GM19035 (cell line): ENCODE data around the gene BNIP5.

Source experiments
- ATAC-seq: cut with Tn5 transposase; IDR thresholded peaks from one replicate; pipeline ENCODE4 v1.9.1; 2021; ENCODE audit not compliant: unreplicated experiment

Gene BNIP5, protein sequence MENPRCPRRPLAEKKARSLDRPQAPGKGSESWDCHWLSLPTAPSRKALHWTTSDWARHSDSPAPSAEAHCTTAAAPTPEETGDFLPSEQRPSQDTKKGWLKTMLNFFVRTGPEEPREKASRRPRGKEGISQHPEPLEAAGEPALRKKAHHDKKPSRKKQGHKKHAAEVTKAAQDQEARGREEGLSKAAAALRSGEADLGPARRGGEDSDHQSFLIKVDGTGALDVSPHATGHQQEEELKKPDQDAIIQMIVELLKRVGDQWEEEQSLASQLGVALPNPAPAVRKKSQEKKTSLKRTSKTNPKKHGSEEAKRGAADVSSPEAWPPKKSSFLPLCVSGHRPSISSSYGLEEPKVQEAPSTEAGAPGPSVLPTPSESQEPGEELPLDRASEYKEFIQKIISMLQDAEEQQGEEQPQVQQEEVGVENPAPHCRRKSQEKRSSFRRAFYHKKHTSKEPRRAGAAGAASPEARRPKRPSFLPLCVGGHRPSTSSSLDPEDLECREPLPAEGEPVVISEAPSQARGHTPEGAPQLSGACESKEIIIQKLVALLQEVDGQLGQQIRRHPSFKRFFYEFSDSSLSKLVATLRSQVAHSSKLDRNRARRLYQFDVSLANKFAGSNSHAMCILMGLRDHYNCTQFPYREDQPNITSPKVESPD

DNA sequence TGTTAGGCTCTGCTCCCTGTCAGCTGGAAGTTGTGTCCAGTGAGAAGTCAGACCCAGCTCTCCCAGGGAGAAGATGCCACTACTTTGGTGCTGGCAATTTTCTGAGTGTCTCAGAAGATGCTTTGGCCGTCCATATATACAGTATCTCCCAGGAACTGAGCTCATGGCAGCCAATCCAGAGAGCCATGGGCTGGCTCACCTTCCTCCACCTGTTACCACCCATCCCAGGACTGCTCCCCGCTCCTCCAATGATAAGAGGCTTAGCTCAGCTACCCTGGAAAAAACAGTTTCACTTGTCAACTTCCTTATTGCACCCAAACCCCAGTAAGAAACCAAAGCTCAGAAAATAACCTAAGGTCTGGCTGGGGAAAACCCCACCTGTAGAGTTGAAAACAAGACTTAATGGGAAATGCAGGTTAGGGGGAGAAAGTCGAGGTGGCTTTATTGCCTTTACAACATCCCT, at the start of gene BNIP5:
BNIP5 (minus strand) TSS at position 110 of the 463 bp plus-strand sequence. CDS start 6,198 bp downstream, outside the sequence.
- no peak for ATAC-seq

DNA sequence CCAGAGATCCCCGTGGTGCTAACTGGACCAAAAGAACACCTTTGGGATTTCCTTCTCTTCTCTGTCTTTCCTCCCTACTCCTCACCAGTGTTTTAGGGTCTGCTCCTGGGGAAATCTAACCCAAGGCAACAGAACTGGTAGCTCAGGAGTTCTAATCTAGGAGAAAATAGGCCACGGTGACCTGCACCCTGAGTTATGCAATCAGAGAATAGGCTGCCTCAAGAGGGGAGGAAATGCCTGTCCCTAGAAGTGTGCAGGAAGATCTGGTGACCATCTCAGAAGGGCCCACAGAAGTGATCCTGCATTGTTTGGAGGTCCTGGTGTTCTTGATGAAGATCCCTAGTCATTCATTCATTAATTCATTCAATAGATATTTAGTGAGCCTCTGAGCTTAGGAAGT, 47.4 kb upstream of the BNIP5 start:
- ATAC-seq = no peak

DNA sequence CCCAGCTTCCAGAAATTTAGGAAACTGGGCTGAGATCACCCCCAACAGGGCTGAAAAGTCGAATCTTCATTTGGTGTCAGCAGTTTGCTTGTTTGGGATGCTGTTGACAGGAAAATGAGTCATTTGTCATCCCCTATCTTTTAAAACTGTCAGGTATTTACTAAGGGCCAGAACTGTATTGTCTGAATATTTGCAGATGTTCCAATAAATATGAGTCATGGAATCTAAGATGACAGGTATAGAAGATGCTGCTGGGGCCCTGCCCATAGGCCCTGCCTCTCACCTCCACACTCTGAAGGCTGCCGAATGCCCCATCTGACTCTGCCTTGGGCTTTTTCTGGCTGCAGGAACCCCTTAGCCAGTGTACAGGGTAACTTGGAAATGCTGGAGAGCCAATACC, 46.9 kb upstream of the BNIP5 start:
- ATAC-seq = no peak

DNA sequence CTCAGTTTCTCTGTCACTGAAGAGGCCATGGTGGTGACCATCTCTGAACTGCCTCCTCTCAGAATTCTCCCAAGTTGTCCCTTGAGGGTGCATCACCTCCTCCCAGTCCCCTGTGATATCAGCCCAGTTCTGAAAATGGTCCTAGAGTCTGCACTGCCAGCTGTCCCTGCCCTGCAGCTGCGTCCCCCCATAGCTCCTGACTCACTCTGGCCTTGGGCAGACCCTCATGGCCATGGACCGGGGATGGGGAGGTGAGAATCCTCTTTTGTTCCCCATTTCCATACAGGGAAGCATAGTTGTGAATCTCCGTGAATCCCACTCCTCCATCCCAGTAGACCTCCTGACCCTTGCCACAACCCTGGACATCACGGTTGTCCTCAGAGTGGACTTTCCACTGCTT, 46.3 kb upstream of the BNIP5 start:
- ATAC-seq = no peak

DNA sequence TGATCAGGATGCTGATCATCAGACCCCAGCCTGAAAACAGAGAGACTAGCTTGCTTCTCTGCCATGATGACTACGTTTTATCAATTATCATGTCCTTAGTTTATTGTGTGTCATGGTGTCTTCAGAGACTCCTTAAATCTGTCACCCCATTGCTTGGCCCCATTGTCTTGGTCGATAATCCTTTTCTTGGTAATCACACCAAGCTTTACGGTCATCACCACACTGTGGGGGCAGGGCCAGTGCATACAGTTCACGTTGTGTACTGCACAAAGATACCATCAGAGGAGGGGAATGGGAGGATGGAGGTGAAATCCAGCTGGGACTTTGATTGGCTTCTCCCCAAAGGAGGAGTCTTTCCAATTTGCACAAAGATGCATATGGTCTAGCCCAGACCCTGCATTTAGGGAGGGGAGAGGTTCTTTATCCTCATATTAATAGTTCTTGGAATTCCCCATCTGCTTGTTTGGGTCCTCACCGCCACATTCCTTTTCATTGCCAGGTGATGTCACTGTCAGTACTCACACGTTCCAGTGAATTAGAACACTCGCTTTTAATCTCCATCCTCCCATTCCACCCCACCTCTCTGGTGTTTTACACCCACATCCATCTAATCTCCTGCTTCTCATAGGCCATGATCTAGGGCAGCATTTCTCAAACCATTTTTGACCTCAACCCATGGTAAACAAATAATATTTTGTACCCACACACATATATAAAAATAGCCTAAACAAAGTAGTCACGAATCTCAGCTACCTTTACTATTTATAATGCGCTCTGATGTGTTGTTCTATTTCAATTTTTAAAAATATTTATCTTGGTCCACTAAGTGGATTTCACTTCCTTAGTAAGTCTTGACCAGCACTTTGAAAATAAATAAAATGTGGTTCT, 45.1 kb upstream of the BNIP5 start:
- ATAC-seq = no peak

DNA sequence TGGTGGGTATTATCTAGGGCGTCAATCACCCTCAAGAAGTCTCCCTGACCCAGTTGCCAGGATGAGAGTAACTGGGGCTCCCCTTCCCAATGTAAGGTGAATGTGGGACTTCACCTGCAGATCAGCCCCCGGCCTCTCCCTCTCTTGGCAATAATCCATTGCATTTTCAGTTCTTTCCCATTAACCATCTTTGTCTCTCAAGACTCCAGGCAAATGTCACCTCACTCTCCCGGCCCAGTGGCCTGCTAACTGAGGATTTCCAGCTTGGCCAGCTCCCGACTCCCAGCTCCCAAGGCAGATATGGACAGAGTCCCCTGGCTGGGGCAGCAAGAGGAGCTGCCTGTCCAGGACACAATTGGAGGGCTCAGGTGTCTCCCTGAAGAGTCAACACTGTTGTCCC, 43.5 kb upstream of the BNIP5 start:
- no peak for ATAC-seq

DNA sequence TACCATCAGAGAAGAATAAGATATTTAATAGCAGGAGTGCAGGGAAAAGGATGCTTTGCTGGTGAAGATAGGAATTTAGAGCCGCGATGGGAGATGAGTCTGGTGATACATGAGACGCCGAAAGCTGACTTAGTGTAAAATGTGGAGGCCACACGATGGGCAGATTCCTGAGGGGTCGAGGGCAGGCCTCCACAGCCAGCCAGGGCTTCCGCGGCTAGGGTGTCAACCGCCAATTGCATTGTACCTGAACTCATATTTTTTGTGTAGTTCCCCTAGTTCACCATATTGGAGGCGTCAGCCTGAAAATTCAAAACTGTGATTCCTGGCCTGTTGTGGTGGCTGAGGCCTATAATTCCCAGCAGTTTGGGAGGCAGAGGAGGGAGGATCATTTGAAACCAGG, 42.2 kb upstream of the BNIP5 start:
- ATAC-seq = no peak

DNA sequence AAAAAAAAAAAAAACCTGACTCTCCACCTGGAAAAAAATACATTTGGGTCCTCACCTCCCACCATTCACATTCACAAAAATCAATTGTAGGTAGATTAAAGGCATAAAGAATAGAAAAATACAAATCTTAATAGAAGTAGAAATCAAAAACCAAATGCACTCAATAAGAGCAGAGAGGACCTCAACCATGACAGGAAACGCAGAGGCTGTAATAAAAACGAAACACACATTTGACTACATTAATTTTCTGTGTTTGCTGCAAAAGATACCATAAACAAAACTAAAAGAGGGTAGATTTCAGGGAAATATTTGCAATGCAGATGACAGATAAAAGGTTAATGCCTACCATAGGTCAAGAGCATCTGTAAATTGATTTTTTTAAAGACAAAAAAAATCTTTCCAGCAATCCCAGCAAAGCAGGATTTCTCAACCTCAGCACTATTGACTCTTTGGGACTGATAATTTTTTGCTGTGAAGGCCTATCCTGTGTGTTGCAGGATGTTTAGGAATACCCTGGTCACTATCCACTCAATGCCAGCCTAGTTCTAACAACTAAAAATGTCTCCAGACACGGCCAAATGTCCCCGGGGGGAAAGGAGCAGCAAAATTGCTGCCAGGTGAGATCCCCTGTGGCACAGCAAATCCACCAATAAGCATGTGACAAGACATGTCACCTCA, 41.7 kb upstream of the BNIP5 start:
- ATAC-seq = no peak

DNA sequence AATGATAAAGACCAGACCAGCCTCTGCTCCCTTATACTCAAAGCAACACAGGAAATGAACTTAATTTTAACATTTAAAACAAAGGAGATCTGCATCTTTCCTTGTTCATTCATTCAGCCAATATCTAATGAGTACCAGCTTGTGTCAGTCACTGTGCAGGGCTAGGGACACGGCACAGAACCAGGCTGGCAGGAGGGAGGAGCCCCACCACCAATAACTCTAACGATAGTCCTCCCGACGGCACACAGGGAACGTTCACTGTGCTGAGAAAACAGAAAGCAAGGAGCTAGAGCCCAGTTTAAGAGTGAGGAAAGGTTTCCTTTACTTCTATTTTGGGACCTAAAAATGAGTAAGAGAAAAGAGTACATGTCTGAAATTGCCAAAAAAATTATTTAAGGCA, 40.9 kb upstream of the BNIP5 start:
- no peak for ATAC-seq

DNA sequence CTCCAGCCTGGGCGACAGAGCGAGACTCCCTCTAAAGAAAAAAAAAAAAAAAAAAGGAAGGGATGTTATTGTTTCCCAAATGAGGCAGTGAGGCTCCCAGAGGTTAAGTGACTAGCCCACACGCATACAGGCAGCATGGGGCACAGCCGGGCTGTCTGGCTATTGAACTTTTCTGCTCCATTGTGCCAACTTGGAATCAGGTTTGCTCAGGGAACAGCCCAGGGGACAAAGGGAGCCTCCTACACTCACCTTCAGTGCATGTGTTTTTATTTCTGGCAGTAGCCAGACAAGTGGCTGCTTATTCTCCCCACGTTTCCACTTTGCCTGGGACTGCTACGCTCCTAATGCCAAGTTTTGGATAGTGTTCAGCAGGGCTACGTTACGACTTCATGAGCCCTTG, 40.1 kb upstream of the BNIP5 start:
- ATAC-seq = no peak

DNA sequence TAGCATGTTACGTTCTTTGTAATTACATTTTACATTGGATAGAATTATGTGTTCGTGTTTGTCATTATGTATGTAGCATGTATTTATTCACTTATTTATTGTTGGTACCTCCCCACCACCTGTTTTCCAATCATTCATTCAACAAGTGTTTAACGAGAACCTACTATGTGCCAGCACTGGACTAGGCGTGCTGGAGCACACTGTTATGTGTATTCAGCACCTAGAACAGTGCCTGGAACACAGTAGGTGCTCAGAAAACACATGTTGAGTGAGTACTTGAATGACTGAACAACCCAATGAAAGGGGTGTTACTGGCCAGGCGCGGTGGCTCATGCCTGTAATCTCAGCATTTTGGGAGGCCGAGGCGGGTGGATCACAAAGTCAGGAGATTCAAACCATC, 39.5 kb upstream of the BNIP5 start:
- no peak for ATAC-seq

DNA sequence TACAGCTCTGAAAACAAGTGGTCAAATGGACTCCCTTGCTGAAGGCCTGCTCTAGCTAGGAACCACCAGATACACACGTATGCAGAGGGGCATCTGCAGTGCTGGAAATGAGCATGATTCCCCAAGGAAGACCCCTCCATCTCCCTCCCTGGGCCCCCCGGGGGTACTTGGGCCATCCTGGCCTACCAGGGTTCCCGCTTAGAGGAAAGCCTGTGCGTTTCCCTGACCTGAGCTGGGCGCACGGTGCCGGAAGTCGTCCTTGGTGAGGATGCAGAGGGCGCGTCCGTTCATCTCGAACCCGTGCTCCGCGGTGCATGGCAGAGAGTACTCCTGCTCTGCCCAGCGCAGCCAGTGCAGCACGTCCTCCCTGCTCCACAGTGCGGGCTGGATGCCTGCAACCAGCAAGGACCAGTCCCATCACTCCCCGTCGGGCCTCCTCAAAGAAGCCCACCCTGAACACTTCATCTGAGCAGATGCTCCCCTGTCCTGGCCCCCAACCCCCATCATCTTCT, 39.0 kb upstream of the BNIP5 start:
- ATAC-seq = no peak

DNA sequence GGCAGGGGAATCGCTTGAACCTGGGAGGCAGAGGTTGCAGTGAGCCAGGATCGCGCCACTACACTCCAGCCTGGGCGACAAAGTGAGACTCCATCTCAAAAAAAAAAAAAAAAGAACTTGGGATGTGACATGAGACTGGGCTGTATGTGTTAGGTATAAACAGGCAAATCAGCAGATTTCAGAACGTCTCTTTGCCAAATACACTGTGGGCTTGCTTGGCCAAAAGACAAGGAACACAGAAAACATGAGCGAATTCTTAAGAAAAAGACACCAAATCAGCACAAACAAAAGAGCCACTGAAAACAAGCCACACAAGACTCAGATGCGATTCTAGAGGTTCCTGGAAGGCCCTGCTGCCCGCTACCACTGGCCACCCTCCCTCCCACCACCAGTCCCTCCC, 38.3 kb upstream of the BNIP5 start:
- ATAC-seq = no peak

DNA sequence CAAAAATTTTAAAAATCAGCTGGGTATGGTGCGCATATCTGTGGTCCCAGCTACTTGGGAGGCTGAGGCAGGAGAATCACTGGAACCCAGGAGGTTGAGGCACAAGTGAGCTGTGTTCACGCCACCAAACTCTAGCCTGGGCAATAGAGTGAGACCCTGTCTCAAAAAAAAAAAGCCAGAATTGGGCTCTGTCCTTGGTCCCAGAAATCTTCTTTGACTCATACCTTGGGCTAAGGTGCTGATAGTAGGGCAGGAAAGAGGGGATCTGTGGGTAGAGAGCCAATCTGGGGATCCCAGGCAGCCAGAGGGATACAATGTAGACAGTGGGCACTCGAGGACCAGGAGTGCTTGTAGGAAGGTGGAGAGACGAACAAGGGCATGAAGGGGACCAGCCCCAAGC, 37.5 kb upstream of the BNIP5 start:
- no peak for ATAC-seq

DNA sequence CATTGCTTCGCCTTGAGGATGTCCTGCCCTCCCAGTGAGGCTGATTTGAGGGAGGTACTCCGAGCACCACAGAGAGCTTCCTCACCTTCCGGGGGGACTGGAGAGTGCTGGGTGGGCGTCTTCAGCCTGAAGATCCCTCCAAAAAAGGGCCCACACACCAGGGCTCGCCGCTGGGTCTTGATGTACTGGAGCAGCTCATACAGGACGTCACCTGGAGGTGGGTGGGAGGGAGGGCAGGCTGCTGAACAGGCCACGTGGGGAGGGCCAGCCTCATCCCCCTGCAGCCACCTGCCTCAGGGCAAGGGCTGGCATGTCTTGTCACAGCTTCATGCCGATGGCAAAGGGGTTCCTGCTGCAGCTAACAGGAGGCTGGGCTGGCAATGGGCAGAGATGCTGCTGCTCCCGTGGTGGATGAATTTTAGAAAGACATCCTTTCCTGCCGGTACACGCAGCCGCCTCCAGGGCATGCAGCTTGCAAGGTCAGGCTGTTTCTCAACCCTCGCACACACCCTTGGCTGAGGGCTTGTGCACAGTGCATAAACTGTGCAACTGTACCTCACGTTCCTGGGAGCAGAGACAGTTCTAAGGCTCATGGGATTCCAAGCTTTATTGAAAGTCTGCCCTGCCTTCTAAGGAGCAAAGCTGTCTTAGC, 36.8 kb upstream of the BNIP5 start:
- no peak for ATAC-seq

DNA sequence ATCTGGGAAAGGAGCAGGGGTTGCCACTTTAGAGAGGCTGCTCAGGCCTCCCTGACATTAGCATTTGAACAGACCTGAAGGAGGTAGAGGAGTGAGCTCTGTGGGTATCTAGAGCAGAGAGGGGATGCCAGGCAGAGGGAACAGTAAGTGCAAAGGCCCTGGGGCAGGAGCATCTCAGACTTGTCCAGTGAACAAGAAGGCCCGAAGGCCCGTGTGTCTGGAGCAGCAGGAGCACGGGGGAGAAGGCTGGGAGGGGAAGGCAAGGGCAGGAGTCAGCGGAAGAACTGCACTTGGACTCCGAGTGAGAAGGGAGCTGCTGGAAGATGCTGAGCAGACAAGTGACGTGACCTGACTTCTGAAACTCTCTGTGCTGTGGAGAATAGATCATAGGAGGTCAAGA, 35.4 kb upstream of the BNIP5 start:
- no peak for ATAC-seq

DNA sequence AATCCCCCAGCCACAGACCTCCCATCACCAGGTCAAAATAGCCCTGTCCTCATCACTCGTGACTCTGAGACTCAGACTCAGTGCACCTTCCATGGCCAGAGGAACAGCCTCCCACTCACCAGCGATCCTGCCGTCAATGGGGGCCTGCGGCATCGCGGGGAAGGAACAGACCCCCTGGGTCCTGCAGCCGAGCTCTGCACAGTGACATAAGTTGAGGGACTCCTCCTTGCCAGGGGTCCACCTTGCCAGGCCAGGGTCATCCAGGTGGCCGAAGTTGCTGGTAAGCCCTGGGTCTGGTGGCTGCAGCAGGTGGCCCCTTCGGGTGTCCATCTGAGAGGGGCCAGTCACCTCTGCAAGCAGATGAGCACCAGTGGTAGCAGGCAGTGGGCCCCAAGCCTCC, 34.5 kb upstream of the BNIP5 start:
- no peak for ATAC-seq

DNA sequence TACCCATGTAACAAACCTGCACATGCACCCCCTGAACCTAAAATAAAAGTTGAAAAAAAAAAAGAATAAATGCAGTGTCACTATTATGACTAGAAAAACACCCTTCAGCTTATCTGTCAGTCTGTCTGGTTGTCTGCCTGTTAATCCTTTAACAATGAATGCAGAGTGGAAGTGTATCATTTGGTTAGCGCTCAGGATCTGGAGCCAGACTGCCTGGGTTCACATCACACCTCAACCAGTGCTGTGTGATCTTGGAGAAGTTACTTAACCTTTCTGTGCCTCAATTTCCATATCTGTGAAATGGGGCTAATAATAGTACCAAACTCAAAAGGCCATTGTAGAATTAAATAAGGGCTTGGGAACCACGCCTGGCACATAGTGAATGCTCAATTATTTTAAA, 34.0 kb upstream of the BNIP5 start:
- ATAC-seq = no peak

DNA sequence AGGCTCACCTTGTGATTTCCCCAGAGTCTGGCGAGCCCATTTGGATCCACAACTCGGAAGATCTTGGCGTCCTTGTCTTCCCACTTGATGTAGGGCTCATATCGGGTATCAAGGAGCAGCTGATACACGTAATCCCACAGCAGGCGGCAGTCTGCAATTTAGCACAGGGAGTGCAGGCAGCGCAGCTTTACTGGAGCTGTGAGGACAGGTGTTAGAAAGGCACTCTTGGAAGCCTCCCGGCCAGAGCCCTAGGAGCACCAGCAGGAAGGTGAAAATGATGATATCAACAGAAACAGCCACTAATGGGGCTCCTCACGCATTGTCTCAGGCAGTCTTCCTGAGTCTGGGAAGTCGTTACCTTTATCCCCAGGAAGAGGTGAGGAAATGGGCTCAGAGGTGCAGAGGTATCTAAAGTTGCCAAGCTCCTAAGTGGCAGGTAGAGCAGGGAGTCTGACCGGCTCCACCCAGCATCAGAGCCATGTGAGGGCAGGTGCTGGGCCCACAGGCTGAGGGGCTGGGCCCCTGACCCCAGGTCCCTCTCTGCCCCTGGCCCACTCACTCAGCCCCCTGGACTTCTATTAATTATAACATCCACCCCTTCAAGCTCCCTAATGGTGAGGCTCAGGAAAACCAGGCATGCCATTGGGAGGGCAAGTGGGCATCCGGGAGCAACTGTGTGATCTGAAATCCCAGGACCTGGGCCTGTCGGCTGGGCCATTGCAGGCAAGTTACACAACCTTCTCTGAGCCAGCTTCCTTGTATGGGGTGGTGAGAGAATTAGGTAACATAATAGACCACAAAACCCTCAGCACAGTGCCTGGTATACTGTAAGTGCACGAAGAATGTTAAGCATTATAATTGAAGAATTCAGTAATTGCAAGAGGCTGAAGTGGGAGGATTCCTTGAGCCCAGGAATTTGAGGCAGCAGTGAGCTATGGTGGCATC, 32.5 kb upstream of the BNIP5 start:
- no peak for ATAC-seq
